Measurements from ENCODE around the gene DOCK2. TPM values are rescaled to one million over a fixed set of nuclear protein-coding genes. Genes with fewer than 3 reads are reported as not detected.

DOCK2 gene
- total RNA-seq, 1 donor from 2014 or later, result not detected

DNA sequence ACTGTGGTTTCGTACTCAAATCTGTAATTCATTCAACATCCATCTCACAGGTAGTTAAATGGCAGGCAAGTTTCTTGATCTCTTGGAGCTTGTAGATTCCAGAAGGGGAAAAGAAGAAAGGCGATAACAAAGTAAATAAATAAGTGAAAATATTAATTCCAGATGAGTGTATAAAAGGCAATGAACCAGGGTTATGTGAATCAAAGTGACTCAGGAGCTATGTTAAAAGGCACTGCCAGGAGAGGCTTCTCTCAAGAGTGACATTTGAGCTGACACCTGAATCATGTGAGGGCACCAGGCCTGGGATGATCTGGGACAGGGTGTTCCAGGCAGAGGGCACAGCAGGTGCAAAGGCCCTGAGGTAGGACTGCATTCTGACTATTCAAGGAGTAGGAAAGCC lies 45.0 kb downstream of the DOCK2 start:
- TF ChIP-seq, protein P1, sequence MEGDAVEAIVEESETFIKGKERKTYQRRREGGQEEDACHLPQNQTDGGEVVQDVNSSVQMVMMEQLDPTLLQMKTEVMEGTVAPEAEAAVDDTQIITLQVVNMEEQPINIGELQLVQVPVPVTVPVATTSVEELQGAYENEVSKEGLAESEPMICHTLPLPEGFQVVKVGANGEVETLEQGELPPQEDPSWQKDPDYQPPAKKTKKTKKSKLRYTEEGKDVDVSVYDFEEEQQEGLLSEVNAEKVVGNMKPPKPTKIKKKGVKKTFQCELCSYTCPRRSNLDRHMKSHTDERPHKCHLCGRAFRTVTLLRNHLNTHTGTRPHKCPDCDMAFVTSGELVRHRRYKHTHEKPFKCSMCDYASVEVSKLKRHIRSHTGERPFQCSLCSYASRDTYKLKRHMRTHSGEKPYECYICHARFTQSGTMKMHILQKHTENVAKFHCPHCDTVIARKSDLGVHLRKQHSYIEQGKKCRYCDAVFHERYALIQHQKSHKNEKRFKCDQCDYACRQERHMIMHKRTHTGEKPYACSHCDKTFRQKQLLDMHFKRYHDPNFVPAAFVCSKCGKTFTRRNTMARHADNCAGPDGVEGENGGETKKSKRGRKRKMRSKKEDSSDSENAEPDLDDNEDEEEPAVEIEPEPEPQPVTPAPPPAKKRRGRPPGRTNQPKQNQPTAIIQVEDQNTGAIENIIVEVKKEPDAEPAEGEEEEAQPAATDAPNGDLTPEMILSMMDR (IDR thresholded peaks at IDR 0.05; ENCODE audit: insufficient read depth, low read length, severe bottlenecking), result no peak
- no peak for FAIRE-seq
- no peak for DNase-seq (ENCODE audit: low read depth)
- Histone ChIP-seq H3K27me3 (ENCODE audit: control insufficient read depth, insufficient read depth, low read length) (no peaks in the 10 kb centered on the region), H3K4me3 (ENCODE audit: low read depth, low read length) (no peak overlapping the region), H3K36me3 (ENCODE audit: control insufficient read depth, insufficient read depth, low read length) (no peaks in the 10 kb centered on the region)

DNA sequence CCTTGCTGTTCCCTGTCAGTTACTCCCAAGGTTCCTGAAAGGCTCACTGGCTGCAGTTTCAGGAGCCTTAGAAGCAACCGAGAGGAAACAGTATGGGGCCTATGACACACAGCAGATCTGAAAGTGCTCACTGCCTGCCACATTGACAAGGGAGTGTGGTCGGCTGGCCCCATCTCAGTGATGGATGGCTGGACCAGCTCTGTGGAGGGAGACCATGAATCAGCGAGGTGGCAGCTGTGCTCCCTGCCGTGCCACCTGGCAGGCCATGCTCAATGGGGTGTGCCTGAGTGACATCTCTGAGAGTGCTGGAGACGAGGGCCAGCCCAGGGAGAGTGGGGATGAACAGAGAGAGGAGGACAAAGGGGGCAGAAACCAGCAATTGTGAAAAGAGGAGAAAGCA lies 49.1 kb downstream of the DOCK2 start:
- TF ChIP-seq, protein P1 (IDR thresholded peaks at IDR 0.05; ENCODE audit: insufficient read depth, low read length, severe bottlenecking), result no peak
- H3K4me3 ChIP-seq (ENCODE audit: low read depth, low read length), result no peak overlapping the region
- FAIRE-seq, result no peak
- DNase-seq (ENCODE audit: low read depth), result no peak
- H3K27me3 ChIP-seq (ENCODE audit: control insufficient read depth, insufficient read depth, low read length), result no peaks in the 10 kb centered on the region
- H3K36me3 ChIP-seq (ENCODE audit: control insufficient read depth, insufficient read depth, low read length), result no peaks in the 10 kb centered on the region

DNA sequence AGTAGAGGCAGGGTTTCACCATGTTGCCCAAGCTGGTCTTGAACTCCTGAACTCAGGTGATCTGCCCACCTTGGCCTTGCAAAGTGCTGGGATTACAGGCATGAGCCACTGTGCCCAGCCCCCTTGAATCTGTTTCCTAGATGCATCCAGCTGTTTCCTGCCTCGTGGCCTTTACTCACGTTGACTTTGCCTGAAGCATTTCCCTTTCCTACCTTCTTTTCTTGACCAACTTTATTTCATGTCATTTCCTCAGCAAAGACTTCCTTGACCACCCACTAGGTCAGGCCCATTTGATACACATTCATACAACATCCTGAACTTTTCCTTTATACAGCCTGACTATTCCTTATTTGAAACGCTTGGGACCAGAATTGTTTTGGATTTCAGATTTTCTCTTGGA lies 51.0 kb downstream of the DOCK2 start:
- FAIRE-seq (no peak), DNase-seq (ENCODE audit: low read depth) (no peak)

DNA sequence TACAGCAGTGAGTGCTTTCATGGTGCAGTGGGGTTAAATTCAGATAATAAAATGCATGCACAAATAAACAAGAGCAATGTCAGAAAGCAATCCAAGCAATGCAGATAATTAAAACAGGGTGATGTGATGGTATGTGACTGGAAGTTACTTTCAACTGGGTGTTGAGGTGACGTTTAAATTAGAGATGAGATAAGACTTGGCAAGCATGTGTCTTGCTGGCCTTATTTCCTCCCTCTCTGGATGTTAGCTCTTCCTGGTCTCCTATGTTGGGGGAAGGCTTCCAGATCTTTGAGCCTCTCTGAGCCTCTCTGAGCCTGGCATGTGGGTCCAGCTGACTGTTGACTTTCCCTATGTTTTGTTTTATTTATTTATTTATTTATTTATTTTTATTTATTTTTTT lies 54.4 kb downstream of the DOCK2 start:
- no peak overlapping the region for H3K4me3 ChIP-seq (ENCODE audit: low read depth, low read length)
- FAIRE-seq (no peak), DNase-seq (ENCODE audit: low read depth) (no peak)
- TF ChIP-seq, protein P1 (IDR thresholded peaks at IDR 0.05; ENCODE audit: insufficient read depth, low read length, severe bottlenecking), result no peak
- no peaks in the 10 kb centered on the region for H3K27me3 ChIP-seq (ENCODE audit: control insufficient read depth, insufficient read depth, low read length)
- no peaks in the 10 kb centered on the region for H3K36me3 ChIP-seq (ENCODE audit: control insufficient read depth, insufficient read depth, low read length)

More for the DNA sequence above, 51.0 kb downstream of the DOCK2 start:
- TF ChIP-seq, protein P1 (IDR thresholded peaks at IDR 0.05; ENCODE audit: insufficient read depth, low read length, severe bottlenecking), result no peak
- H3K4me3 ChIP-seq (ENCODE audit: low read depth, low read length), result no peak overlapping the region
- no peaks in the 10 kb centered on the region for H3K36me3 ChIP-seq (ENCODE audit: control insufficient read depth, insufficient read depth, low read length)
- no peaks in the 10 kb centered on the region for H3K27me3 ChIP-seq (ENCODE audit: control insufficient read depth, insufficient read depth, low read length)

DNA sequence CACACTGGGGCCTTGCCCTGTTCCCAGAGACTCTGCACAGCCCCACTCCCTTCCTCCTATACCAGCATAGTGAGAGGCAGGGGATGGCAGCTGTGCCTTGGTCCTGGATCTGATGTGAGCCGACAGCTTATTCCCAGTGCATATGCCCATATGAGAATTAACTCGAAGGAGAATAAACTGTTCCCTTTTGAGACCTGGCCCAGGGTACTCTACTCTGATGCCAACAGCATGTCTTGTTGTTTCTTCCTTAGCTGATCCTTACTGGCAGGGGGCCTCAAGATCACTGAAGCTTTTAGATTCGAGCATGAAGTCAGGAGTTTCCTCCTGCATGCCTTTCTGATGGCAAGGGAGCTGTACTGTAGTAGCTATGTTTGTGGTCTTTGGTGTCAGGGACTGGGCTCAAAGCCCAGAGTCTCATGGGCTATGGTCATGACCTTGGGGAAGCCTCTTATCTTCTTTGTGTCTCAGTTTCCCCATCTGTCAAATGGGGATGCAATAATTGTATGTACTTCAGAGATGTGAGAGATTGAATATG lies 57.1 kb downstream of the DOCK2 start:
- no peaks in the 10 kb centered on the region for H3K36me3 ChIP-seq (ENCODE audit: control insufficient read depth, insufficient read depth, low read length)
- TF ChIP-seq, protein P1 (IDR thresholded peaks at IDR 0.05; ENCODE audit: insufficient read depth, low read length, severe bottlenecking), result no peak
- DNase-seq (ENCODE audit: low read depth) (no peak), FAIRE-seq (no peak)
- no peak overlapping the region for H3K4me3 ChIP-seq (ENCODE audit: low read depth, low read length)
- no peaks in the 10 kb centered on the region for H3K27me3 ChIP-seq (ENCODE audit: control insufficient read depth, insufficient read depth, low read length)

DNA sequence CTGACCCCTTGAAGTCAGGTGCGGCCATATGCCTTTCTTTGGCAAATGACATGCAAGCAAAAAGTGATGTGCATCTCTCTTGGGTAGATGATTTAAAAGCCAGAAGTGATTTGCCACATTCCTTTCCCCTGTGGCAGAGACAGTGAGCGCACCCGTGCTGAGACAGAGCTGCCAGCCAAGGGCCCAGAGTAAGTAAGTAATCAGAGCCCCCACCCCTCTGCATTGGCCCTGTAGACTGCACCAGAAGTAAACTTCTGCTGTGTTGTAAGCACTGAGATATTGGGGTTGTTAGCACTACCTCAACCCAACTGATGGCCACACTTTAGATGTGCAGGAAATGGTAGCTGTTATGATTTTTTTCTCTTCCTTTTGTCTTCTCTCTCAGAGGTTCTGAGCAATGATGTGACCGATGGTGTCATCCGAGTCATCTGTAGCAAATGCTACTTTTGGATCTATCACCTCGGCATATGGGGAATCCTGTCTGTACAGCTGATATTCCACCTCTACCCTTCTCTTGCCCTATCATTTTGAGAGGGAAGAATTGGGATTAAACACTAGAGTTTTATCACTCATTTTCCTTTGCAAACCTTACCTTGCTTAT lies 58.0 kb downstream of the DOCK2 start:
- H3K4me3 ChIP-seq (ENCODE audit: low read depth, low read length), result no peak overlapping the region
- FAIRE-seq (peak; percentile 60), DNase-seq (ENCODE audit: low read depth) (no peak)
- no peaks in the 10 kb centered on the region for H3K27me3 ChIP-seq (ENCODE audit: control insufficient read depth, insufficient read depth, low read length)
- TF ChIP-seq, protein P1 (IDR thresholded peaks at IDR 0.05; ENCODE audit: insufficient read depth, low read length, severe bottlenecking), result no peak
- no peaks in the 10 kb centered on the region for H3K36me3 ChIP-seq (ENCODE audit: control insufficient read depth, insufficient read depth, low read length)
